NCI-H1417 (cell line): ENCODE data around the gene ARSD.
"Not testable (repeated sequence)": the region's sequence is repeated elsewhere in the genome, so short reads cannot be mapped to it uniquely, and the experiment has no call there.

ENCODE experiments used
- DNase-seq, 3 experiments: peaks; one replicate each; lab custom pipeline; 2025; lab: John Stamatoyannopoulos, UW

The ARSD gene

DNA sequence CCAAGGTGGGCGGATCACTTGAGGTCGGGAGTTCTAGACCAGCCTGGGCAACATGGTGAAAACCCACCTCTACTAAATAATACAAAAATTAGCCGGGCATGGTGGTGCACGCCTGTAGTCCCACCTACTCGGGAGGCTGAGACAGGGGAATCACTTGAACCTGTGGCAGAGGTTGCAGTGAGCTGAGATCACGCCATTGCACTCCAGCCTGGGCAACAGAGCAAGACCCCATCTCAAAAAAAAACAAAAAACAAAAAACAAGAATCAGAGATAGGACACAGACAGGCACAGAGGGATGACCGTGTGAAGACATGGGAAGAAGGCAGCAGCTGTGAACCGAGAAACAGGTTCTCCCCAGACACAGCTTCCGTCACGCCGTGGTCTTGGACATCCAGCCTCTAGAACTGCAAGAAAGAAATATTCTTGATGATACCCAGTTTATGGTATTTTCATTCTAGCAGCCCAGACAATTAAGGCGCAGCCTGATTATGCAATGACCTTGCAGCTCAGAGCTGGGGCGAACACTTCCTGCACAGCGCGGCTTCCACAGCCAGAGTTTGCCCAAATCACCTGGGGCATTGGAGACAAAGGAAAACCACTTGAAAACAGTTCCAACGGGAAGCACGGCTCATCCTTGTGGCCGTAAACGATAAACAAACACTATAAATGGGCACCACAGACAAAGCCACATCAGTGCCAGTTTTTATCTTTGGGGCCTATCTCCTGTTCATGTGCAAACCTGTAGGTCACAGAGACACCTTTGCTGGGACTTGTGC lies 4.2 kb upstream of the ARSD start:
- no peak for DNase-seq

GRCh38 chrX:2931612-2932011 lies 2.5 kb upstream of the ARSD start:
- no peak for DNase-seq

DNA sequence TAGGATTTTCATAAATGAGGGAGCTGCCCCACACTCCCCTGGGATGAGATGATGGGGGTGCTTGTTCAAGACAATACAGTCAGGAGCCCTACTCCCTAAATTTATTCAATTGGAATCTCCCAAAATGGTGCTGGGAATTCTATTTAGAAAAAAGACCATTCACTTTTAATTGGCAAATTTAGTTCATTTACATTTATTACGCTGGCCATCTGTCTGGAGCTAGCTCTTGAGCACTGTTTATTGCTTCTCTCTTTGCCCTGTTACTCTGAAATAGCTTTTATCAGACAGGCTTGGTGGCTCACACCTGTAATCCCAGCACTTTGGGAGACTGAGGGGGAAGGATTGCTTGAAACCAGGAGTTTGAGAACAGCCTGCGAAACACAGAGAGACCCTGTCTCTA lies 2.0 kb upstream of the ARSD start:
- no peak for DNase-seq

GRCh38 chrX:2928191-2928582 lies 952 bp downstream of the ARSD start:
- no peak for DNase-seq

DNA sequence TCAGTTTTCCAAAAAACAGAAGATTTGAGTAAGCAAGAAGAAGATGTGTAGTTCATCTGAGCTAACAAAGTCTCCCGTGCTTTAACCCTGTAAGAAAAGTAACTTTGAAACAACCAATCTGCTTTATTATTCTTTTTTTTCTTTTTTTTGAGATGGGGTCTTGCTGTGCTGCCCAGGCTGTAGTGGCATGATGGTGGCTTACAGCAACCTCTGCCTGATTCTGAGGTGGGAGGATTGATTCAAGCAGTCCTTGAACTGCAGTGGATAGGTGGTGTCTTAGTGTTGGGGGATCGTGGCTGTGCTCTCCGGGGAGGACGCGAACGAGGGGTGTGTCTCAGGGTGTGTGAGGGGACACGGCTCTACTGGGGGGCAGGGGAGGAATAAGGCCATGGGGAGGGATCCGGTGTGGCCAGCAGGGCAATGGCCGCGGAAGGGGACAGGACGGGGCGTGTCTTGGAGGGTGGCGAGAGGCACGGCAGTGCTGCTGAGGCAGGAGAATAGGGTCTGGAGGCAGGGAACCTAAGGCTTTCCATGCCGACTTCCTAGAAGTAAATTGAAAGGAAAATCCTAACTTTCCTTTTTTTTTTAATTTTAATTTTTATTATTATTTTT lies 2.4 kb downstream of the ARSD start:
- no peak for DNase-seq

- DNase-seq: not testable (repeated sequence)
Observed at GRCh38 chrX:2926255-2926654, 2.9 kb downstream of the ARSD start.

GRCh38 chrX:2924151-2924550 lies 5.0 kb downstream of the ARSD start:
- no peak for DNase-seq

DNA sequence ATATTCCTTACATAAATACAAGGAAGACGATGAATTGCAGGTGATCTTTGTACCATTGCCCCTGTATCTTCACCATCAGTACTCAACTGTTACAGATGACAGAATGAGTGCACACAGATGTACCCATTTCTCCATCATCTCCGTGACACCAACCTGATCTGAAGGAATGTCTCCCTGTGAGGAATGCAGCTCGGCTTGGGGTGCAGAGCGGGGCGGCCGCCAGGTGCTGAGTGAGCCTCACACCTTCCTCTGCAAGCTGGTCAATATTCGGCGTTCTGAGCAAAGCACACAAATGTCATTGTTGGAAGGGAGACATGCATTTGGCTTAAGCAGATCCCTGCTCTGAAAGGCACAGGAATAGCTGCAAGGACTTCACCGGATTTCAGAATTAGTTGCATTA lies 7.4 kb downstream of the ARSD start:
- no peak for DNase-seq

- no peak for DNase-seq
Observed at GRCh38 chrX:2921193-2921592, 7.9 kb downstream of the ARSD start.

GRCh38 chrX:2917767-2918166 lies 11.4 kb downstream of the ARSD start:
- no peak for DNase-seq

GRCh38 chrX:2913118-2913517 lies 16.0 kb downstream of the ARSD start:
- DNase-seq: no peak

DNA sequence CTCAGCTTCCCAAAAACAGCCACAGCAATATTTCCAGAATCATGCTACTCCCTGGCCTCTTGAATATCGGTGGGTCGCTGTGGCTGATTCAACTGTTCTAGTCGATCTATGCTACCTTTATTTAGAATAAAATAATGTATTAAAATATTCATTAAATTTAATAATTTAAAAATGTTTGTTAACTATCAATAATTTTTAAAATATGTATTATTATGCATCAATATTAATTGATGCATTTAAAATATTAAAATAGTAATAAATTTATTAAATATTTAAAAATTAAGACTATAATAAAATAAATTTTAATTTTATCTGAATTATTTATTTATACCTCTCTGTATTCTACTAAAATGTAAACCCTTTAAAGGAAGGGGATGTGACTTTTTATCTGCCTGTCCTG lies 19.0 kb downstream of the ARSD start:
- no peak for DNase-seq

DNA sequence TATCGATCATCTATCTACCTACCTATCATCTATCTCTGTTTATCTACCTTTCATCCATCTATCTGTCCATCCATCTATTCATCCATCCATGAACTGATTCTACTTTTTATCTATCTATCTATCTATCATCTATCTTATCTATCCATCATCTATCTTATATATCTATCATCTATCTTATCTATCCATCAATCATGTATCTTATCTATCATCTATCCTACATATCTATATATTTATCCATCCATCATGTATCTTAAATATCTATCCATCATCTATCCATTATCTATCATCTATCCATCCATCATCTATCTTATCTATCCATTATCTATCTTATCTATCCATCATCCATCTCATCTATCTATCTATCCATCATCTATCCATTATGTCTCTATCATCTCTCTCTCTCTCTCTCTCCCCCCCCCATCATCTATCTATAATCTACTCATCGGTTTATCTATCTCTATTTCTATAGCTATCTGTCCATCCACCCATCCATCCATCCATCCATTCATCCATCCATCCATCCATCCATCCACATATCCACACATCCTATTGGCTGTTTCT lies 20.9 kb downstream of the ARSD start:
- DNase-seq: no peak

GRCh38 chrX:2907295-2907694 lies 21.8 kb downstream of the ARSD start:
- DNase-seq: no peak

- no peak for DNase-seq
Observed at GRCh38 chrX:2903366-2903765, 25.8 kb downstream of the ARSD start.

DNA sequence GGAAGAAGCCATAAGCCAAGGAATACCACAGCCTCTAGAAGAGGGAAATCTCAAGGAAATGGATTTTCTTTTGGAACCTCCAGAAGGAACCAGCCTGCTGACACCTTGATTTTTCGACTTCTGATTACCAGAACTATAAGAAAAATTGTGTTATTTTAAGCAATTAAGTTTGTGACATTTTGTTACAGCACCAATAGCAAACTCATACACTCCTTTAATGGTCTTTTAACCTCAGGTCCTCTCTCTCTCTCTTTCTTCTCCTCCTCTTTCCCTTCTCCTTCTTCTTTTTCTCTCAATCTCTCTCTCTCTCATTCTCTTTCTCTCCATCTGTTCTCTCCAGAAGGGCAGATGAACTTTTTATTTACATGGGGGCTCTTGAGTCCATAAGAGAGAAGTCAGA lies 26.3 kb downstream of the ARSD start:
- DNase-seq: no peak

DNA sequence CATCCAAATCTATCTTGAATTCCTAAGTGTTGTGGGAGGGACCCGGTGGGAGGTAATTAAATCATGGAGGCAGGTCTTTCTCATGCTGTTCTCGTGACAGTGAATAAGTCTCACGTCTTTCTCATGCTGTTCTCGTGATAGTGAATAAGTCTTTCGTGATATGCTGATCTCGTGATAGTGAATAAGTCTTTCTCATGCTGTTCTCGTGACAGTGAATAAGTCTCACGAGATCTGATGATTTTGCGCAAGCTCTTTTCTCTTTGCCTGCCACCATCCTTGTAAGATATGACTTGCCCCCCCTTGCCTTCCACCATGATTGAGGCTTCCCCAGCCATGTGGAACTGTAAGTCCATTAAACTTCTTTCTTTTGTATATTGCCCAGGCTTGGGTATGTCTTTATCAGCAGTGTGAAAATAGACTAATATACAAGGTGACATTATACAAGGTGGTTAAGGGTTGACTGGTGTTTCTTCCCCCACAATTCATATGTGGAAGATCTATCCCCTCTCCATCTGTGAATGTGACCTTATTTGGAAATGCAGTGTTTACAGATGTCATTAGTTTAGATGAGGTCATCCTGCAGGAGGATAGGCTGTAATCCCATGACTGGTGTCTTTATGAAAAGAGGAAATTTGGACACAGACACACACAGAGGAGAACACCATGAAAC lies 27.6 kb downstream of the ARSD start:
- no peak for DNase-seq

GRCh38 chrX:2898846-2899512 lies 30.2 kb downstream of the ARSD start:
- DNase-seq: no peak

GRCh38 chrX:2897690-2898623 lies 31.2 kb downstream of the ARSD start:
- not testable (repeated sequence) for DNase-seq

GRCh38 chrX:2897311-2897689 lies 31.8 kb downstream of the ARSD start:
- DNase-seq: no peak

DNA sequence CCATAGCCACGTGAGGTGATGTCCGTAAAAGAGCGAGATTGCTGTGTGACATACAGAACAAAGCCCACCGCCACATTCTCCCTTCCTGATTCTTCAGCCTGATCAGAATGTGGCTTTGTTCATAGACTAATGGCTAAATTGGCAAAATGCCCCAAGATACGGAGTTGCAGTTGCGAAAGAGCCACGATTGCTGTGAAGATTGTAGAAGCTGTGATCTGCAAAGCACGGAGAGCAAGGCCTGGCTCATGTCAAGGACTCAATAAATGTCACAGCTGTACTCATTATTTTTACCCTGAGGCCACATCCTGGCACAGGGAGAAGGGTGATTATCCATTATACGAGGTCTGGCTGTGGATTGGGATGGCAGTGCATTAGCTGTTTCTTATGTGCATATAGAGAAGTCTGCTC lies 34.2 kb downstream of the ARSD start:
- DNase-seq: peak in 2 of 3 experiments; percentile 6 to 39
